Measurements from ENCODE around the gene SHROOM2. TPM values are rescaled to one million over a fixed set of nuclear protein-coding genes. Genes with fewer than 3 reads are reported as not detected.
A peak's percentile ranks its signal among the peaks of the same experiment; 100 is the strongest.

The SHROOM2 gene
- total RNA-seq, 1 experiment from 2014 or later, result 8.5 TPM

DNA sequence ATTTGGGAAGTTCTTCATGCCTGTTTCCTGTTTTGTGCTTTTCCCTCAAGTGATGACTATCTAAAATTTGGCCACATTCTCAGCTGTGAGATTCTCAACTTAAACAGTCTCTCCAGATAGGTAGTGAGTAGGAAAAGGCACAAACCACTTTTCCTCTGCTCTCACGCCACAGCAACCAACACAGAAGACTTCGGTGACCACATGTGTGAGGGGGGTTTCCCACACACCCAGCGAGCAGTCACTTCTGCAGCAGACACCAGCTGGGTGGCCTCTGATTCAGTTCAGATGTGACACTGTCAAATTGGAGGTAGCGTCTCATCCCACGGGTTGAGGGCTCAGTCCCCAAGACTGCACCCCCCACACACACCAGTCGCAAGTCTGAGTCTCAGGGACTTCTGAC lies 155.9 kb downstream of the SHROOM2 start:
- no peak for DNase-seq (ENCODE audit: low read depth)

DNA sequence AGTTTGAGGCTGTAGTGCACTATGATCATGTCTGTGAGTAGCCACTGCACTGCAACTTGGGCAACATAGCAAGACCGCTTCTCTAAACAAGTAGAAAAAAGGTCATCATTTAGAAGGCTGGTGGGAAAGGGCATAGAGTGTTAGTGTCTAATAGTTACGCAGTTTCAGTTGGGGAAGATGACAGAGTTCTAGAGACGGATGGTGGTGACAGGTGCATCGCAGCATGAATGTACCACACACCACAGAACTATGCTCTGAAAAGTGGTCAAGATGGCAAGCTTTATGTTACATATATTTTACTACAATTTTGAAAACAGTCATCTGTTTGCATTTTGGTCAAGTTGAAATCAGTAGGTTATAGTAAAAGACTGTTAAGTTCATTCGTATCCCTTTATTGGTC lies 157.2 kb downstream of the SHROOM2 start:
- DNase-seq (ENCODE audit: low read depth), result no peak

DNA sequence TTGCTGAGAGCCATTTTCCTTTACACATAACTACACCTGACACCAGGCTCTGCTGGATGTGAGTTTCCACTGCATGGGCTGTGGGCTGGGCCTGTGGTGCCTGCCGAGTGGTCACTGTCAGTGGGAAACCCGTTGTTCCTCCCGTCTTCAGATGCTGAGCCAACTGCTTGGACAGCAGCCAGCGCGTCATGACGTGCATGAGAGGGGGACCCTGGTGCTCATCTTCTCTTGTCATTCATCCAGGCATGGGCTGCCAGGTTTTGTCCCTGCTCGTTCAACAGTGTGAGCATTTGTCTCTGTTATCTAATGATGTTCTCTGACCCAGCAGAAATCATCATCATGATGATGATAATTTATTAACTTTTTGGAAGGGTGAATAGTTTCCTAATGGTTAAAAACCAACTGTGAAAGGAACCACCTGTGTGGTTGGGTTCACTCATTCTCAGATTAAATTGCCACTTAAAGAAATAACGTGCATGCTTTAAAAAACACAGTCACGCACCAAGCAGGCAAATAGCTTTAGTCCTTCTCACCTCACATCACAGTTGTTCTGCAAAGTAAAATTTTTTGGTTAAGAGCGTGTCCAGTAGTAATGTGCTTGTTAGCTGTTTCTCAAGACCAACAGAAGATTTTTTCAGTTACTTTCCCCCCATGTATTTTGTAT lies 161.0 kb downstream of the SHROOM2 start:
- DNase-seq (ENCODE audit: low read depth), result no peak

DNA sequence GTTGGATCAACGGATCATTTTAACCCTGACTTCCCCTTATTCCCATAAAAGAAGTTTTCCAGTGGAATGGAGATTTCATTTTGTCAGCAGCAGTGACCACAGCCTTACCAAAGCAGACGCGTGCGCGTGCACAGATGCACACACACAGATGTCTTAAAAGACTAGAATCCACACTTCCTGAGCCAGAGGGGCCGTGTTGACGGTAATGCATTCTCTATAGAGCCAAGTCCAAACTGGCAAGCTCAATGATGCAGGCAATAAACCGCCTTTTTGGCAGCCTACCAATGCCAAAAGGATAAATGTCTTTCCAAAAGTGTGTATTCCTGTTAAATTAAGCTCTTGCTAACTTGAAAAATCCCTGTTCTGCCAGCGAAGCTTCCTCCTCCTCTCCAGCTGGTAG lies 162.2 kb downstream of the SHROOM2 start:
- DNase-seq (ENCODE audit: low read depth), result no peak

DNA sequence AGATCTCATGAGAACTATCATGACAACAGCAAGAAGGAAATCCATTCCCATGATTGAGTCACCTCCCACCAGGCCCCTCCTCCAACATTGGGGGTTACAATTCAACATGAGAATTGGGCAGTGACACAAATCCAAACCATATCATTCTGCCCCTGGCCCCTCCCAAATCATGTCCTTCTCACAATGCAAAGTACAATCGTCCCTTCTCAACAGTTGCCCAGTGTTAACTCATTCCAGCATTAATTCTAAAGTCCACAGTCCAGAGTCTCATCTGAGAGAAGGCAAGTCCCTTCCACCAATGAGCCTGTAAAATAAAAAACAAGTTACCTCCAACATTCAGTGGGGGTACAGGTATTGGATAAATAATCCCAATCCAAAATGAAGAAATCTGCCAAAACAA lies 166.1 kb downstream of the SHROOM2 start:
- no peak for DNase-seq (ENCODE audit: low read depth)

DNA sequence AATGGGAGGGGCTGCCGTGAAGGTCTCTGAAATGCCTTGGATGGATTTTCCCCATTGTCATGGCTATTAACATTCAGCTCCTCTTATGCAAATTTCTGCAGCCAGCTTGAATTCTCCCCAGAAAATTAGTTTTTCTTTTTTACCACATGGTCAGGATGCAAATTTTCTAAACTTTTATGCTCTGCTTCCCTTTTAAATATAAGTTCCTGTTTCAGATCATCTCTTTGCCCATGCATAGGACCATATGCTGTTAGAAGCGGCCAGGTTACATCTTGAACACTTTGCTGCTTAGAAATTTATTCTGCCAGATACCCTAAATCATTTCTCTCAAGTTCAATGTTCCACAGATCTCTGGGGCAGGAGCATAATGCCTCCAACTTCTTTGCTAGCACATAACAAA lies 167.2 kb downstream of the SHROOM2 start:
- DNase-seq (ENCODE audit: low read depth), result no peak

DNA sequence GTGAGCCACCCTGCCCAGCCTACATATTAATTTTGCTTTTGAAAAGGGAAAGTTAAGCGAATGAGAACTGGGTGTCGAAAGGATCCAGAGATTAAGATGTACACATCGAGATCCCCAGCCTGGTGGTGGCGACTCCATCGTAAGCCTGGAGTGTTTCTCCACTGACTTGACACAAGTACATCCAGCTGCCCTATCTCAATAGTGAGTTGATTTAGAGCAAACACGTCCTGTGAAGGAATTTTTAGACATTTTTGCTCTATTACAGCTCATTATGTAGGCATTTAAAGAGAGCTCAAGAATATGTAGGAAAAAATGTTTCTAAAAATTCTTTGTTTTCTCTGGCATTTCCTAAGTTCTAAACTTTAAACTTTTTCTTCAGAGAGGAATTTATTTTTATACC lies 169.3 kb downstream of the SHROOM2 start:
- no peak for DNase-seq (ENCODE audit: low read depth)

DNA sequence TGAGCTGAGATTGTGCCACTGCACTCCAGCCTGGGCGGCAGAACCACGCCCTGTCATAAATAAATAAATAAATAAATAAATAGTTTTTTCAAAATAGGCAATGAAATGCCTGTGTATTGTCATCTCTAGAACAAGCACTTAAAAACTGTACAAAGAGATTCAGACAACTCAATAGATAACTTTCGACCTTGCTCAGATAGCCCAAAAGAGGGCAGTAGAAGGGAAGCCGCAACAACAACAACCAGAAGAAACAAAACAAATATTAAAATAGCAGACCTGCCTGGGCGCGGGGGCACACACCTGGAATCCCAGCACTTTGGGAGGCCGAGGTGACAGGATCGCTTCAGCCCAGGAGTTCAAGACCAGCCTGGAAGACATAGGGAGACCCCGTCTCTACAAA lies 171.5 kb downstream of the SHROOM2 start:
- DNase-seq (ENCODE audit: low read depth), result no peak

DNA sequence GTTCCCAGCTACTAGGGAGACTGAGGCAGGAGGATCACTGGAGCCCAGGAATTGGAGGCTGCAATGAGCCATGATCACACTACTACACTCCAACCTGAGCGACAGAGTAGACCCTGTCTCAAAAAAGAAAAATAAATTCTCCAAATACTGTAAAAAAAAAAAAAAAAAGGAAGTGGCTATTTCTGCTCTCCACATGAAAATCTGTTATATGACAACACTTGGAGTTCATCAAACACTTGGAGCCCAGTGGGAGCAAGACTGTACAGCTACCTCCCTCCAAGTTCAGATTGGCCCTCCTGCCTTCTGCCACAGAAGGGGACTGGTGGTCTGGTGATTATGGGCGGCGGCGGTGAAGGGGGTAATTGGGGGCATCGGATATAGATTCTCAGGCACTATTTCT lies 172.0 kb downstream of the SHROOM2 start:
- DNase-seq (ENCODE audit: low read depth), result no peak

DNA sequence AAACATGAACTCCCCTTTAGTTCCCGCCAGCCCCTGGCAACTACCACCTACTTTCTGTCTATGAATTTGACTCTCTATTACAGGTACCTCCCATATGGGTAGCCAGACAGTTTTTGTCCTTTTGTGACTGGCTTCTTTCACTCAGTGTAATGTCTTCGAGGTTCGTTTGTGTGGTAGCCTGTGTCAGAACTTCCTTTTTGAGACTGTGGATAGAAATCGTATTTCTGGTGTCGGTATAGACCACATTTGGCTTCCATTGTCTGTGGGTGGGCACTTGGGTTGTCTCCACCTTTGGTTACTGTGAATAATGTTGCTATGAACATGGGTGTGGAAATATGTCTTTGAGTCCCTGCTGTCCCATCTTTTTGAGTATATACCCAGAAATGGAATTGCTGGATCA lies 175.5 kb downstream of the SHROOM2 start:
- DNase-seq (ENCODE audit: low read depth), result no peak

DNA sequence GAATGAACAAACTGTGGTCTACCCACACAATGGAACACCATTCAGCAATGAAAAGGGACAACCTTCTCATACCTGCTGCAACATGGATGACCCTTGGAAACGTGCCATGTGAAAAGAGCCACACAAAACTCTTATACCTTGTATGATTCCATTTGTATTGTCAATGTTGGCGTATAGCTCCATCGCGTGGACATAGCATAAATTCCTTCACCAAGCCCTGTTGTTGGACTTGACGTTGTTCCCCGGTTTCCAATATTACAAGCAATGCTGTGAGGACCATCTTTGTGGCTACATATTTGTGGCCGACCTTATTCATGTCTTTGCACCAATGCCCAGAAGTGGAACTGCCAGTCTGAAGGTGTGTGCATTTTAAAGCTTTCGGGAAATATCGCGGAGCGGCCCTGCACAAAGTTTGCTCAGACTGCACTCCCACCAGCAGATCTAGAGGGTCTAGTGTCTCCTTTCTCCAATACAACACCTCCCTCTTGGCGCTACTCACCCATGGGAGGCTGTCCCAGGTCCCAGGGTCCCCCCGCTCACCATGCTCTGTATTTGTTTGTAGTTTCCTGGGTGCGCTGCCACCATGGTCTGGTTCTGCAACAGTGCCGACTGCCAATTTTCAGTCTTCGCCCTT lies 180.7 kb downstream of the SHROOM2 start, which contains the start of gene CLDN34:
CLDN34 (plus strand) TSS at position 584 of the 634 bp plus-strand sequence; CDS start at position 584, 0 bp downstream.
- DNase-seq (ENCODE audit: low read depth), result peak; percentile 53

DNA sequence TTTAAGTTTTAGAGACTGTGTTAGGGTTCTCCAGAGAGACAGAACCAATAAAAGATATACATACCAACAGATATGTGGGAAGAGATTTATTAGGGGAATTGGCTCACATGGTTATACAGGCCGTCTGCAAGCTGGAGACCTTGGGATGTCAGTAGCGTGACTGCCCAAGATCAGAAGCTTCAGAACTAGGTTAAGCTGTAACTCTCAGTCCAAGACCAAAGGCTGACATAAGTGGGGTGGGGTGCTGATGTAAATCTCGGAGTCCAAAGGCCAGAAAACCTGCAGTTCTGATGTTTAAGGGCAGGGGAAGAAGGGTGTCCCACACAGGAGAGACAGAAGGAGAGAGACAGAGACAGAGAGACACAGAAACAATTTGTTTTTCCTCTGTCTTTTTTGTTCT lies 191.4 kb downstream of the SHROOM2 start:
- no peak for DNase-seq (ENCODE audit: low read depth)

DNA sequence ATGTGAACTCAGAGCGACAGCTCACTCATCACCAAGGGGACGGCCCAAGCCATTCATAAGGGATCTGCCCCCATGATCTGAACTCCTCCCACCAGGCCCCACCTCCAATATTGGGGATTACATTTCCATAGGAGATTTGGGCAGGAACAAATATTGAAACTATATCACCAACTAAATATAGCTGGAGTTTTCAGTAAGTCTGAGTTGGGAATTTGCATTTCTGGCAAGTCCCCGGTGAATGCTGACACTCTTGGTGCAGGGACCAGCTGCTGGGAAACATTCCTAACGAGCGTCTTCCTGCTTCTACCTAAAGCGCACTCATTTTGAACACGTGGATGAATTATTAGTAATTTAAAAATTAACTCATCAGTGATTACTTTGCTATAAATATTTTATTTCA lies 194.2 kb downstream of the SHROOM2 start:
- no peak for DNase-seq (ENCODE audit: low read depth)

DNA sequence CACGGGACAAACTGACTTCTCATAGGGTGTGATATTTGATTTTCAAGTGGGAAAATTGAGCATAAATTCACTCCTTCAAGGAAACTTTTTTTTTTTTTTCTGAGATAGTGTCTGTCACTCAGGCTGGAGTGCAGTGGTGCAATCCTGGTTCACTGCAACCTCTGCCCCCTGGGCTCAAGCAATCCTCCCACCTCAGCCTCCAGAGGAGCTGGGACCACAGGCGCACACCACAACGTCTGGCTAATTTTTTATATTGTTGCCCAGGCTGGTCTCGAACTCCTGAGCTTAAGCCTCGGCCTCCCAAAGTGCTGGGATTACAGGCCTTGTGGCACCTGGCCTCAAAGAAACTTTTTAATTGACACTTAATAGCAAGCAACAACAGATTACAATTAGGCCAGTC lies 194.7 kb downstream of the SHROOM2 start:
- DNase-seq (ENCODE audit: low read depth), result no peak

DNA sequence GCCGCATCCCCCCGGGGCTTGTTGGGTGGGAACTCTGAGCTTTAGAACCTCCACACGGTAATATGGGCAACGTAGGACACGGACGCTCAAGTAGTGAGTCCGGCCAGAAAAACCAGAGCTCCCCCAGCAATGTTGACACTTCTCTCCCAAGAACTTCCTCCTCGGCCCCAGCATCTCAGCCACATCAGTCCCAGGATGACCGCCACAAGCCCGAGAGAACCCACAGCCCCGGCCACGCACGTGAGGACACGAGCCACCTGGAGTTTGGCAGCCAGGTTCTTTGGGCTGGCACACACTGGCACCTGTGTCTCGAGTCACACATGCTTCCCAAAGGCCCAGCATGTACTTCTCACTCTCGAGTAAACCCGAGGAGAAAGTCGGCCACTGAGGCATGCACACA lies 197.2 kb downstream of the SHROOM2 start:
- DNase-seq (ENCODE audit: low read depth), result no peak

DNA sequence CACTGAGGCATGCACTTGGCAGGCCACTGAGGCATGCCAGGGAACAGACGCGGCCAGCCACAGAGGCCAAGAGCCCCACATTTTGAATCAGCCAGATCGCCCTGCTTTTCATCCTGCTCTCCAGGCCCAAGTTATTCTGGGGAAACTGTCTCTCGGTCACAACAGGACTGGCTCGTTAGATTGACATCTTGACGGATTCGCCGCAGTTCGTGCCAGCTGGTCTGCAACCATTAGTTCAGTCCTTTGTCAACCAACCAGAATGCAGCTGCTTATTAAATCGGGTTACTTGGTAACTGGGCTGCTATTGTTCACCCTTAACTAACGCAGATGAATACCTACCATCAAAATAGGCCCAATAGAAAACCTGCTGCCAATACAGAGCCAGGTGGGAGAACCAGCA lies 197.6 kb downstream of the SHROOM2 start:
- DNase-seq (ENCODE audit: low read depth), result no peak

DNA sequence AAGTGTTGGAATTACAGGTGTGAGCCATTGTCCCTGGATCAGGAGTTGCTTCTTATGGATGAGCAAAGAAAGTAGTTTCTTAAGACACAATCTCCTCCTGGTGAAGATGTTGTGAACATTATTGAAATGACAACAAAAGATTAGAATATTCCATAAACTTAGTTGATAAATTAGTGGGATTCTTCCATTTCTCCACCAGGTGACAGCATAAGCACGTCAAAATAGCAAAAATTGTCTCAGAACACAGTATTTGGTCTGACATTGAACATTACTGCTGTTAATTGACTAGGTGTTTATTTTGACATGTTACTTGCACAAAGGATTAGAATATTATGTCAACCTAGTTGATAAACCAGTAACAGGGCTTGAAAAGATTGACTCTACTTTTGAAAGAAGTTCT lies 202.5 kb downstream of the SHROOM2 start:
- DNase-seq (ENCODE audit: low read depth), result no peak

DNA sequence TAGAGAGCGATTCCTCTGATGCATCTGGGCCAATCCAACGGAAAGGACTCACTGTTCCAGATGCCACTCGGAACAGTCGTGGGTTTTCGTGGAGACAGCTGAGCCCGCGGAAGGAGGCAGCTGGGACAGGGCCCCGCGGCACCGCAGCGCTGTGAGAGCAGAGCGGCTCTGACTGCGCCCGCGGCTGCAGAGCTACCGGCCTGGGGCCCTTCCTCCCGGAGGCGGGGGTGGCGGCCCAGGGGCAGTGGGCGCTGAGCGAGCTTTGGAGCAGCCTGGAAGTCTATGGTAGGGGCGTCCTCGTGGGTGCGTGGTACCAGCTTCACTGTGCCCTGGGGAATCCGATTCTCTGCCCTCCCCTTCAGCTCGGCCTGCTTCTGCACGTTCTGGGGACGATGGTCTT lies 205.8 kb downstream of the SHROOM2 start:
- no peak for DNase-seq (ENCODE audit: low read depth)

DNA sequence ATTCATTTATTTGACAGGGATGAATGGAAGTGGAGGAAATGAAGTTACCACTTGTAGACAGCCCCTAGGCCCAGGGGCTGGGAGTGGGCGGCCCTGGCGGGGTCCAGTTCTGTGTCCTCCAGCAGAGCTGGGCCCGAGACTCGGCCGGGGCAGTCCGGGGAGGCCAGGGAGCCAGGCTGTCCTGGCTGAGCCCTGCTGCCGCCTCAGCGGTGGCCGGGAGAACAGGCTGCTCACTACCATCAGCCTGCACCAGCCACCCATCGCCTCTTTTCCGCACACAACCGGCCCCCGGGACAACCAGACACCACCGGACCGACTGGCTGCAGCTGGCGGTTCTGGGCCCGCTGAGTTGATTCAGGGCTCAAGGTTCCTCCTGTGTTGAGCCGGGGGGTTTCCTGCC lies 206.5 kb downstream of the SHROOM2 start:
- DNase-seq (ENCODE audit: low read depth), result no peak

DNA sequence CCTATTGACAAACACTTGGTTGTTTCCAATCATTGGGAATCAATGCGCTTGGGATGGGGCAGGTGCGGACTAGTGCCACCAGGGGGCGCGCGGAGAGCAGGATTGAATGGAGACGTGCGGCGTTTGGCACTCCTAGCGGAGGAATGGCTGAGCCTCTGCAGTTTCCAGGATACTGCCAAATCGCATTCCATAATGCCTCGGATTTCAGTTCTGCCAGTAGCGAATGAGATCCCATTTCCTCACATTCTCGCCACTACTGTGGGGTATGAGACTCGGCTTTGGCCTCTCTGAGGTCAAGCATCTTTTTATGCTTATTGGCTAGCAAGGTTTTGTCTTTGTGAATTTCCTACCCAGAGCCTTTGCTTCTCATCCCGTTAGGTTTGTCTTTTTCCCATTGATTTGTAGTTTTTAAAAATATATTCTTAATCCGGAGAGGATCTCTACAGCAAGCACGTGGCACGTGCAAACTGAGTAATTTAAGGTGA lies 209.7 kb downstream of the SHROOM2 start:
- peak; percentile 66 for DNase-seq (ENCODE audit: low read depth)

DNA sequence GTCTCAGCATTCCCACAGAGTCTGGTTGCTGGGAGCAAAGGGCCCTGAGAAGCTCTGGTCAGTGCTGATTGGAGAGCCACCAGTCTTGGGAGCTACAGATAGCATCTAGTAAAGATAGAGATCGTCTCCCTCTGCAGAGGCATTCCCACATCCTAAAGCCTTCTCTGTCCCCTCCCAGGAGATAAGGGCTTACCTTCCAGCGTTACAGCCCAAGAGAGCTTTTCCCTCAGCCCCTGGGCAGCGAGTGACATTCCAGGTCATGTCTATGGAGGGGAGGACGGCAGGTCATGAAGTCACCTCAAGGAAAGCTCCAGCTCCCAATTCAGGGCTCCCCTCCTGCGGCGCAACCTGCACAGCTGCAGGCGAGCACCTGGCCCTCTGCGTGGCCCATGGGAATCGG lies 210.8 kb downstream of the SHROOM2 start:
- no peak for DNase-seq (ENCODE audit: low read depth)

DNA sequence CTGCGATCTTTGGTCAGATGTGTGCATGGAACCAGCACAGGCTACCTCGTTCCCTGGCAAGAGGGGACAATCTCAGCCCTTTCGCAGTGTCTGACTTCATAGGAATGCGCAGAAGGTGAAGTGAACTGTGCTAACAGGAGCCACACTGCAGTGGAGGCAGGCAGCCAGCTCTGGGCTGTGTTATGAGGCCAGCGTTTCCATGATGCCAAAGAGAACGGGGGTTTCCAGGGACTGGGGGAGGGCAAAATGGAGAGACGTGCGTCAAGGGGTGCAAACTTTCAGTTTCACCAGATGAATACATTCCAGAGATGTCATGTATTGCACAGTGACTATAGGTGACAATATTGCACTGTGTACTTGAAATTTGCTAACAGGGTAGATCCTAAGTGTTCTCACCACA lies 211.3 kb downstream of the SHROOM2 start:
- DNase-seq (ENCODE audit: low read depth), result no peak
